GM19463 (cell line): ENCODE results near the gene FBLIM1.

ENCODE experiments used
- ATAC-seq: cut with Tn5 transposase; IDR thresholded peaks from one replicate; pipeline ENCODE4 v1.9.1; 2021; ENCODE audit warnings: mild to moderate bottlenecking, moderate library complexity; ENCODE audit not compliant: unreplicated experiment

Gene FBLIM1

DNA sequence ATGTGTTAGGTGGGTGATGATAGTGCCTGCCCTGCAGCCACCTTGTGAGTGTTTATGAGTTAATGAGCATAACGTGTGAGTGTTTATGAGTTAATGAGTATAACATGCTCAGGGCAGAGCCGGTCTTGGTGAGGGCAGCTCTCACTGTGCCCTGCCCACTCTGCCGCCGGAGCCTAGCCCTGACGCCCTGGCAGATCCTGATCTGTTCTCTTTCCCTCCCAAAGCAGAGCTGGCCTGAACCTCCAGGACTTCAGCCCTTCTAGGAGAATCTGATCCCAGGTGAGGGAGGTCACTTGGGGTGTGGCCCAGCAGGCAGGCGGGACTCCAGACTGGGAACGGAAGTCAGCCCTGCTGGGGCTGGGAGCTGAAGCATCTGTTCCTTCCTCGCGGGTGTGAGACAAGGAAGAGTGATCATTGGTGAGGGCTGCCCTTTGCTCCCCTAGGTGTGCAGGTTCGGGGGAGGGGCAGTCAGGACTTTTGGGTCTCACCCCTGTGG, 5.7 kb downstream of the FBLIM1 start:
- no peak for ATAC-seq

- ATAC-seq = no peak
Observed at GRCh38 chr1:15764890-15765289, 6.3 kb downstream of the FBLIM1 start.

DNA sequence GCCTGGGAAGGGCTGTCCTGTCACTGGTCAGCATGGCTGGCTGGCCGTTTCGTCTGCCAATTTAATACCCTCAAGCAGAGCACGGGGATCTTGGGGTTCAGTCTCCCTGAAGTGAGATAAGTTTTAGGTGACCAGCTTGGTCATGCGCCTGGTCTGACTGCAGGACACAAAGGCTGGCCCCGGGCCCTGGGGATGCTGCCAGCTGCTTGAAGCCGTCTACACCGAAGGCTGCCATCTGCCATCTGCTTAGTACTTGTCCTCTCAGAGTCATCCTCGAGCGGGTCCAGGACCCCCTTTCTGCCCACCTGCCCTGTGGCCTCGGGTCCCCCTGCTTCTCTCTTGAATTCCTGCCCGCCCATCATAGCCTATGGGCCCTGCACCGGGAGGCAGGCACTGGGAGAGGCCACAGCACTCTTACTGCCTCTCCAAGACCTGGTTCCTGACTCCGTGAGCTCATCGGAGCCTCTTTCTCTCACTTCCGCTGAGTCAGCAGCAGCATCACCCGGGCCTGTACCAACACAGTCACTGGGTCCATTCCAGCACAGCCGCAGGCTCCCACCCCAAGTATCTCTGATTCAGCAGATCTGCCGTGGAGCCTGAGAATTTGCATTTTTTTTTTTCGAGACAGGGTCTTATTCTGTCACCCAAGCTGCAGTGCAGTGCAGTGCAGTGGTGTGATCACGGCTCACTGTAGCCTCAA, 7.0 kb downstream of the FBLIM1 start:
- no peak for ATAC-seq

DNA sequence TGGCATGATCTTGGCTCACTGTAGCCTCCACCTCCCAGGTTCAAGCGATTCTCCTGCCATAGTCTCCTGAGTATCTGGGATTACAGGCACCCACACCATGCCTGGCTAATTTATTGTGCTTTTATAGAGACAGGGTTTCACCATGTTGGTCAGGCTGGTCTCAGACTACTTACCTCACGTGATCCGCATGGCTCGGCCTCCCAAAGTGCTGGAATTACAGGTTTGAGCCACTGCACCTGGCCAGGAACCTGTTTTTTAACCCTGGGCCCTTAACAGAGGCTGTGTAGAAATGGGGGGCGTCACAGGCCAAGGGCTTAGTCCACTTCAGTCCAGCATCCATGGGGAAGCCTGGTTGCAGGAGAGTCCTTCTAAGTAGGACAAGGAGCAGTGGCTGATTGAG, 9.3 kb downstream of the FBLIM1 start:
- ATAC-seq = no peak

GRCh38 chr1:15768388-15768787, 9.8 kb downstream of the FBLIM1 start:
- no peak for ATAC-seq

- ATAC-seq = no peak
Observed at GRCh38 chr1:15770313-15770962, 11.8 kb downstream of the FBLIM1 start.

DNA sequence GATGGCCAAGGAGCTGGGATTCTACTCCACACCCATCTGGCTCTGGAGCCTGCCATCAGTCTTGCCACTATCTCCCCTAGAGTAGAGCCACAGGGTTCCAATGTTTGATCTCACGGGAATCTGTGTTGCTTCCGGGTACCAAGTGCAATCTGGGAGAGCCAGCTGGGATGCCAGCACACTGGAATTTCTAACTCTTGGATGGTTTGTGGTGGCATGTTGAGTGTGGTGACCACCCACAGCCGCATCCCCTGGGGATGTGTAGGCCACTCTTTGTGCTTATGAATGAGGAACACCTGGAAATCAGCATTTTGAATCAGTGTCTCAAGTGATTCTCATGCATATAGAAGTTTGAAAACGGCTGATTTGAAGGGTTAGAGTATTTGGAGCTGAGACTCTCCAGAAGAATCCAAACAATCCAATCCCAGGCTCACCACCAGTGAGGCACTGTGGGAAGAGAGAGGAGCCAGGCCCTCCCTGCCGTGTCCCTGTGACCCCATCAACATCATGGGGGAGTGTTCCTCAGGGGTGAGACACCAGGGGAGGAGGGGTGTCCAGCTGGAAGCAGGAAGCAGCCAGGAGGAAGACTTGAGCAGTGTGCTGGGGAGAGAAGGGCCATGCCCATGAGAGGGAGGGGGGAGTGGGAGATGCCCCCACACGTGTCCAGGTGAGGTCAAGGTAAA, 13.4 kb downstream of the FBLIM1 start:
- no peak for ATAC-seq

GRCh38 chr1:15775706-15776105, 17.1 kb downstream of the FBLIM1 start:
- ATAC-seq = no peak

- no peak for ATAC-seq
Observed at GRCh38 chr1:15777909-15778707, 19.5 kb downstream of the FBLIM1 start.

GRCh38 chr1:15785683-15786082, 27.1 kb downstream of the FBLIM1 start:
- no peak for ATAC-seq

DNA sequence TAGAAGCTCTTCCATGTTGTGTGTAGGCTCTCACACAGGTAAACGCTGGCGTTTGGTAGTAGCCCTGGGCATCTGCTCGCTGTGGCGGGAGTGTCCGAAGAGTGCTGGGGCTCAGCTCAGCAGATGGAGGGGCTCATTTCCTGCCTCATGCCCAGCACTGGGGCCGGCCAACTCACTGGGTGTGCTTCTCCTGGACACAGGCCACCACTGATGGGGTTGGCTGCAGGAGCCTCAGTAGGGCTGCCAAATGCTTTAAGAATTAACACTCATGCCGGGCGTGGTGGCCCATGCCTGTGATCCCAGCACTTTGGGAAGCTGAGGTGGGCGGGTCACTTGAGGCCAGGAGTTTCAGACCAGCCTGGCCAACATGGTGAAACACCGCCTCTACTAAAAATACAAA, 28.0 kb downstream of the FBLIM1 start:
- ATAC-seq = no peak

- no peak for ATAC-seq
Observed at GRCh38 chr1:15788624-15789301, 30.2 kb downstream of the FBLIM1 start.

DNA sequence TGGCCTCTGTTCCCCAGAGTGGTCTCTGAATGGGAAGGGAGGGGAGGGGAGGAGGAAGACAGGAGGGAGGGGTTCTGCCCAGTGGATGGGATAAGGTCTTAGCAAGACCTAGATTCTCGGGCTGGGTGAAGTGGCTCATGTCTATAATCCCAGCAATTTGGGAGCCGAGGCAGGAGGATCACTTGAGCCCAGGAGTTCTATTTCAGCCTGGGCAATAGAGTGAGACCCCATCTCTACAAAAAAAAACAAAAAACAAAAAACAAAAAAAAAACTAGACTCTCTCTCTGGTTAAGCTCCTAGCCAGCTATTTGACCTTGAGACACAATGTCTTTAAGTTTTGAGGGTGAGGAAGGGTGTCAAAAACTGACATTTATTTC, 37.5 kb downstream of the FBLIM1 start:
- ATAC-seq = no peak

DNA sequence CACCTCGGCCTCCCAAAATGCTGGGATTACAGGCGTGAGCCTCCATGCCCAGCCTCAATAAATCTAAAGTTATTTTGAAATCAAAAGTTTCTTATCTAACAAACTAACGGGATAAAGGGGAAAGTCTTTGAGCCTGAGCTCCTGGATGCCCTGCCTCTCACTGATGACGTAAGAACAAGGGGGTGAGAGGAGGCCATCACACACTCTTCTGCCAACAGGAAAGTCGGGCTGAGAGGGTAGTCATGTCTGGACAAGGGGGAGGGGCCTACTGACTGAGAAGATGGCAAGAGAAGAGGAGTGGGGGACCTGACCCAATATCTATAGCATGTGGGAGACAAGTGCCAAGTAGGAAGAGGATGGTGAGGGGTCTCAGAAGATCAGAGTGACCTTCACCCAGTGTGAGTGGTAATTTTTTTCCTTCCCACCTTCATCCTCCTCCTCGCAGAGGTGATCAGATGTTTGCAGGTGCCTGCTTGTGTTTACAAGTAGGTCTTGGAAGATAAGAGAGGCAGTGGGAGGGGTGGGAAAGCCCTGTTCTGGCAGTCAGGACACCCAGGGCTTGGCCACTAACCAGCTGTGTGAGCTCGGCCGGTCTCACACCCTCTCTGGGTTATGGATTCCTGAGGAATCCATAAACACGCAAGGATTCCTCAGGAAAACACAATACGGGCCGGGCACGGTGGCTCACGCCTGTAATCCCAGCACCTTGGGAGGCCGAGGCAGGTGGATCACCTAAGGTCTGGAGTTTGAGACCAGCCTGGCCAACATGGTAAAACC, 39.2 kb downstream of the FBLIM1 start:
- ATAC-seq = no peak

- ATAC-seq = no peak
Observed at GRCh38 chr1:15799004-15799867, 40.6 kb downstream of the FBLIM1 start.

DNA sequence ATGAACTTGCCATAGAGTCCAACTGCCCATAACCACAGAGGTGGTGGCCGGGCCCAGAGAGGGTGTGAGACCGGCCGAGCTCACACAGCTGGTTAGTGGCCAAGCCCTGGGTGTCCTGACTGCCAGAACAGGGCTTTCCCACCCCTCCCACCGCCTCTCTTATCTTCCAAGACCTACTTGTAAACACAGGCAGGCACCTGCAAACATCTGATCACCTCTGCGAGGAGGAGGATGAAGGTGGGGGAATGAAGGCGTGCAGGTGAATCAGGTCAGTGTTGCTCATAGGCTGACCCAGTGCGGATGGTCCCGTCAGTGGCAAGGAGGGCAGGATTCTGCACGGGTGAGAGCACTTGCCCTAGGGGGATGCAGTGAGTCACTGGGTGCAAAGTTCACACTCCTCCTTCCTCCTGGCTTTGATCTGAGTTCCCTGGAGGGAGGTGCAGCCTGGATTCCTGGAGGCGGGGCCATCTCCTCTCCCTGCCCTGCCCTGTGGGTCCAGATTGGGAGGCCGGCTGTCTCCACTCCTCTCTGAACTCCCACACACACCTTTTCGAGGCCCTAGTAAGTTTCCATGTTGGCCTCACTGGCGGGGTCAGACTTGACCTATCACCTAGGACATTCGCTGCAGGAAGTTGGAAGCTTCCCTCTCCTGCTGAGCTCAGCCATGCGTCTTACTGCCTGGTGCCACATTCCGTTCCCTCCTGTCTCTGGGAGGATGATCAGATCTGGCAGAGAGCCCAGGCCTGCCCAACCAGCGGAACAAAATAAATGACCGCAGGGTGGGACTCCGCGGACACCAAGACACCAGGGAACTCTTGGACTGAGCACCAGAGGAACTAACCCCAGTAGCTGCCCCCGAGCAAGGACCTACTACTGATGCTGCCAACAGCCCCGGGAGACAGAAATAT, 41.6 kb downstream of the FBLIM1 start:
- ATAC-seq = no peak

GRCh38 chr1:15802234-15802965, 43.8 kb downstream of the FBLIM1 start:
- no peak for ATAC-seq
